Measurements from ENCODE around the gene KDM2A. TPM values are rescaled to one million over a fixed set of nuclear protein-coding genes. Genes with fewer than 3 reads are reported as not detected.

Gene KDM2A
- total and polyA plus RNA-seq, 2 donors (not counting 3 experiments of a cell fraction or from before 2014, with no cell fraction given), result 72.2 to 79.5 TPM

DNA sequence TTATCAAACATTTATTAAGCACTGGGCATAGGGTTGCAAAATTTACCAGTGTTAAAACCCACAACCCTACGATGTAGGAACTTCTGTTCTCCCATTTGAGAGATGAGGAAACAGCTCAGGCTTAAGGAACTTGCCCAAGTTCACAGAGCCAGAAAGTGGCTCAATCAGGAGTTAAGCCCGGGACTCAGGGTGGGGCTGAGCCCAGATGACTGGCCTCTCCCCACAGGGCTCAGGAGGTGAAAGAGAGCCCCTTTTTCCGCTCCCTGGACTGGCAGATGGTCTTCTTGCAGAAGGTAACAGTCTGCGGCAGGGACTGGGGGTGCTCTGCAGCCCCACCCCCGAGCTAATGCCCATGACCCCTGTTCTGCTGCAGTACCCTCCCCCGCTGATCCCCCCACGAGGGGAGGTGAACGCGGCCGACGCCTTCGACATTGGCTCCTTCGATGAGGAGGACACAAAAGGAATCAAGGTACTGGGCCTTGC, 164.5 kb downstream of the KDM2A start:
- ChIA-PET POLR2A (interaction anchor here (0.6 kb wide), 1 partner anchor 14 kb away, joined by 4 read pairs; no protein-coding TSS in a partner anchor), CTCF (interaction anchor here (0.8 to 1.6 kb wide), 4 partner anchors 10 to 34 kb away, joined by 3 to 5 read pairs (median 4); no protein-coding TSS in a partner anchor)

DNA sequence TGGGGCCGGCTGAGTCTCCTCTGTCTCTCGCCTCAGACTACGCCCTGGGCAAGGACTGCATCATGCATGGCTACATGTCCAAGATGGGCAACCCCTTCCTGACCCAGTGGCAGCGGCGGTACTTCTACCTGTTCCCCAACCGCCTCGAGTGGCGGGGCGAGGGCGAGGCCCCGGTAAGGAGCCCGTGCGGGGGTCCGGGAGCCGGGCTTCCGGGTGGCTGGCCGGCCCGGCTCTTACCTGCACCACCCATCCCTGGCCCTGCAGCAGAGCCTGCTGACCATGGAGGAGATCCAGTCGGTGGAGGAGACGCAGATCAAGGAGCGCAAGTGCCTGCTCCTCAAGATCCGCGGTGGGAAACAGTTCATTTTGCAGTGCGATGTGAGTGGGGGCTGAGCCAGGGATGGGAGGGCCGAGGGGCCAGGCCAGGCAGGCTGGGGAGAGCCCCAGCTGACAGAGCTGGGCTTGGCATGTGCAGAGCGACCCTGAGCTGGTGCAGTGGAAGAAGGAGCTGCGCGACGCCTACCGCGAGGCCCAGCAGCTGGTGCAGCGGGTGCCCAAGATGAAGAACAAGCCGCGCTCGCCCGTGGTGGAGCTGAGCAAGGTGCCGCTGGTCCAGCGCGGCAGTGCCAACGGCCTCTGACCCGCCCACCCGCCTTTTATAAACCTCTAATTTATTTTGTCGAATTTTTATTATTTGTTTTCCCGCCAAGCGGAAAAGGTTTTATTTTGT, 165.9 kb downstream of the KDM2A start:
- H3K27me3 ChIP-seq (ENCODE audit: control insufficient read depth in 2 of 2, insufficient read depth in 2 of 2, low read length in 2 of 2), result no peaks in the 10 kb centered on the region
- no peak overlapping the region for H3K9ac ChIP-seq (replicated peaks; ENCODE audit: extremely low read depth, insufficient read depth, low read length)
- FAIRE-seq (no peak), DNase-seq (ENCODE audit: low read depth, low spot score) (no peak)
- H3K9me3 ChIP-seq (replicated peaks; ENCODE audit: control insufficient read depth, insufficient read depth, low read length), result no peaks in the 10 kb centered on the region
- H3K27ac ChIP-seq (ENCODE audit: insufficient read depth, low read depth, low read length), result no peak overlapping the region
- no peak overlapping the region for H3K4me3 ChIP-seq (replicated peaks in 1 of 3; ENCODE audit: insufficient read depth in 1 of 3, low read depth in 1 of 3, low read length in 3 of 3)
- no peak overlapping the region for H2AFZ ChIP-seq (ENCODE audit: low read depth, low read length)
- H3K79me2 ChIP-seq (ENCODE audit: control insufficient read depth, insufficient read depth, low read length), result peaks cover 5% of the 10 kb centered on the region
- intact Hi-C loops (cut with micrococcal nuclease), result no loop called here
- H4K20me1 ChIP-seq (replicated peaks; ENCODE audit: control insufficient read depth, extremely low read depth, insufficient read depth, low read length), result no peaks in the 10 kb centered on the region
- ChIA-PET CTCF (interaction anchor here (1.9 kb wide), 1 partner anchor 18 kb away, joined by 4 read pairs; the partner anchor contains the start of gene GRK2), POLR2A (no interaction called here)
- H3K9me1 ChIP-seq (replicated peaks; ENCODE audit: control insufficient read depth, extremely low read depth, insufficient read depth, low read length), result no peaks in the 10 kb centered on the region
- no TSS peak for BruUV-seq (replicated peaks)
- peaks cover 16% of the 10 kb centered on the region for H3K4me1 ChIP-seq (ENCODE audit: control insufficient read depth, extremely low read depth, insufficient read depth, low read length)
- dilution Hi-C loops (cut with MboI; ENCODE audit: extremely low pct_ligation_motif_present, low sequenced_read_pairs), result no loop called here
- no peak overlapping the region for H3K4me2 ChIP-seq (ENCODE audit: insufficient read depth, low read length)
- peaks cover 2 to 52% of the 10 kb centered on the region in 2 experiments for H3K36me3 ChIP-seq (ENCODE audit: control insufficient read depth in 2 of 2, extremely low read depth in 1 of 2, insufficient read depth in 2 of 2, low read length in 2 of 2)
- no peak for TF ChIP-seq GATA2 (IDR thresholded peaks at IDR 0.05; ENCODE audit: insufficient read depth, insufficient read length, low read depth, low read length)
- TF ChIP-seq POLR2A (IDR thresholded peaks at IDR 0.05; ENCODE audit: low read depth, low read length), result no peak
- TF ChIP-seq, protein P1, sequence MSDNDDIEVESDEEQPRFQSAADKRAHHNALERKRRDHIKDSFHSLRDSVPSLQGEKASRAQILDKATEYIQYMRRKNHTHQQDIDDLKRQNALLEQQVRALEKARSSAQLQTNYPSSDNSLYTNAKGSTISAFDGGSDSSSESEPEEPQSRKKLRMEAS (IDR thresholded peaks at IDR 0.05; ENCODE audit: insufficient read depth, insufficient read length), result no peak
- no peak for TF ChIP-seq JUN (IDR thresholded peaks at IDR 0.05; ENCODE audit: borderline replicate concordance, insufficient read depth, insufficient read length, low read depth)
- TF ChIP-seq FOS (IDR thresholded peaks at IDR 0.05; ENCODE audit: borderline replicate concordance, insufficient read depth, low read length), result no peak
- TF ChIP-seq EZH2 (IDR thresholded peaks at IDR 0.05; ENCODE audit: borderline replicate concordance, low read depth, low read length, severe bottlenecking), result no peak
- TF ChIP-seq POLR2AphosphoS5 (IDR thresholded peaks at IDR 0.05; ENCODE audit: insufficient read depth, low read depth, low read length), result no peak
- TF ChIP-seq MYC (IDR thresholded peaks at IDR 0.05; ENCODE audit: low read depth, low read length), result no peak
- TF ChIP-seq, protein P2, sequence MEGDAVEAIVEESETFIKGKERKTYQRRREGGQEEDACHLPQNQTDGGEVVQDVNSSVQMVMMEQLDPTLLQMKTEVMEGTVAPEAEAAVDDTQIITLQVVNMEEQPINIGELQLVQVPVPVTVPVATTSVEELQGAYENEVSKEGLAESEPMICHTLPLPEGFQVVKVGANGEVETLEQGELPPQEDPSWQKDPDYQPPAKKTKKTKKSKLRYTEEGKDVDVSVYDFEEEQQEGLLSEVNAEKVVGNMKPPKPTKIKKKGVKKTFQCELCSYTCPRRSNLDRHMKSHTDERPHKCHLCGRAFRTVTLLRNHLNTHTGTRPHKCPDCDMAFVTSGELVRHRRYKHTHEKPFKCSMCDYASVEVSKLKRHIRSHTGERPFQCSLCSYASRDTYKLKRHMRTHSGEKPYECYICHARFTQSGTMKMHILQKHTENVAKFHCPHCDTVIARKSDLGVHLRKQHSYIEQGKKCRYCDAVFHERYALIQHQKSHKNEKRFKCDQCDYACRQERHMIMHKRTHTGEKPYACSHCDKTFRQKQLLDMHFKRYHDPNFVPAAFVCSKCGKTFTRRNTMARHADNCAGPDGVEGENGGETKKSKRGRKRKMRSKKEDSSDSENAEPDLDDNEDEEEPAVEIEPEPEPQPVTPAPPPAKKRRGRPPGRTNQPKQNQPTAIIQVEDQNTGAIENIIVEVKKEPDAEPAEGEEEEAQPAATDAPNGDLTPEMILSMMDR (IDR thresholded peaks at IDR 0.05; ENCODE audit: extremely low read depth in 1 of 2, insufficient read depth in 1 of 2, low read depth in 1 of 2, low read length in 2 of 2), result no peak

More for the DNA sequence above, 164.5 kb downstream of the KDM2A start:
- dilution Hi-C loops (cut with MboI; ENCODE audit: extremely low pct_ligation_motif_present, low sequenced_read_pairs) (no loop called here), intact Hi-C loops (cut with micrococcal nuclease) (no loop called here)
- Histone ChIP-seq H3K9me1 (replicated peaks; ENCODE audit: control insufficient read depth, extremely low read depth, insufficient read depth, low read length) (no peaks in the 10 kb centered on the region), H3K27ac (ENCODE audit: insufficient read depth, low read depth, low read length) (no peak overlapping the region), H3K4me1 (ENCODE audit: control insufficient read depth, extremely low read depth, insufficient read depth, low read length) (peaks cover 12% of the 10 kb centered on the region), H2AFZ (ENCODE audit: low read depth, low read length) (no peak overlapping the region), H4K20me1 (replicated peaks; ENCODE audit: control insufficient read depth, extremely low read depth, insufficient read depth, low read length) (no peaks in the 10 kb centered on the region), H3K79me2 (ENCODE audit: control insufficient read depth, insufficient read depth, low read length) (no peaks in the 10 kb centered on the region), H3K9ac (replicated peaks; ENCODE audit: extremely low read depth, insufficient read depth, low read length) (no peak overlapping the region), H3K36me3 (ENCODE audit: control insufficient read depth in 2 of 2, extremely low read depth in 1 of 2, insufficient read depth in 2 of 2, low read length in 2 of 2) (peaks cover 8 to 64% of the 10 kb centered on the region in 2 experiments), H3K27me3 (ENCODE audit: control insufficient read depth in 2 of 2, insufficient read depth in 2 of 2, low read length in 2 of 2) (no peaks in the 10 kb centered on the region), H3K9me3 (replicated peaks; ENCODE audit: control insufficient read depth, insufficient read depth, low read length) (no peaks in the 10 kb centered on the region), H3K4me2 (ENCODE audit: insufficient read depth, low read length) (no peak overlapping the region), H3K4me3 (replicated peaks in 1 of 3; ENCODE audit: insufficient read depth in 1 of 3, low read depth in 1 of 3, low read length in 3 of 3) (no peak overlapping the region)
- TF ChIP-seq POLR2A (IDR thresholded peaks at IDR 0.05; ENCODE audit: low read depth, low read length), result no peak
- FAIRE-seq (no peak), DNase-seq (ENCODE audit: low read depth, low spot score) (no peak)
- no TSS peak for BruUV-seq (replicated peaks)
